HEK293 (cell line): Measurements from ENCODE around the gene TBC1D5.

Experiments
- GLI2 ChIP-seq: fragments of 450-650 bp; formaldehyde crosslinking; IDR thresholded peaks from 2 replicates; pipeline ENCODE4; 2017; ENCODE audit warnings: missing biosample characterization, missing genetic modification characterization, low read depth, borderline replicate concordance
- MYNN ChIP-seq: fragments of 450-650 bp; formaldehyde crosslinking; IDR thresholded peaks from 2 replicates; pipeline ENCODE4 v1.5.1; 2016; ENCODE audit warnings: missing biosample characterization, missing genetic modification characterization, borderline replicate concordance
- PRDM4 ChIP-seq: fragments of 450-650 bp; formaldehyde crosslinking; IDR thresholded peaks from 2 replicates; pipeline ENCODE4 v1.5.1; 2017; ENCODE audit warnings: missing biosample characterization, missing genetic modification characterization
- REST ChIP-seq: fragments of 450-650 bp; formaldehyde crosslinking; IDR thresholded peaks from 2 replicates; pipeline ENCODE4 v1.5.1; 2016; ENCODE audit warnings: missing biosample characterization, missing genetic modification characterization
- ZBTB7A ChIP-seq: fragments of 450-650 bp; formaldehyde crosslinking; IDR thresholded peaks from 2 replicates; pipeline ENCODE4 v1.5.1; 2016; ENCODE audit warnings: low read depth, missing biosample characterization, missing genetic modification characterization
- TF ChIP-seq, protein P1 (sequence below): fragments of 450-650 bp; formaldehyde crosslinking; IDR thresholded peaks from 2 replicates; pipeline ENCODE4 v1.5.1; 2016; ENCODE audit warnings: missing biosample characterization, missing genetic modification characterization

DNA sequence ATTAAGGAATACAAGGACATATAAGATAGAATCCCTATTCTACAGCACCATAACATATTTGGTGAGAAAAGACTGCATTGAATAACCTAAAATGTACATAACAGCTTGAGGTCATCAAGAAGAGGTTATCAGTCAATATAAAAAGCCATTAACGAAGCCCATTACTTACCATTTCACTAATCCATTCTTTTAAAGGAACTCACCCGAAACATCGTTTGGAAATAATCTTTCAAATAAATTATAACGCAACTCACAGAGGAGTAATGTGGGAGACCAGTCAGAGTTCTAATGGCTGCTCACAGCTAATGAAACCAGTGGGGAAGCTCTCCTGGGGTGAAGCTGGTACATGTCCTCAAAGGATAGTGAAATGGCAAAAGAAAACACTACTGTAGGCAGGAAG, 188.4 kb downstream of the TBC1D5 start:
- TF ChIP-seq REST (no peak), PRDM4 (peak; percentile 86), MYNN (tag by site-specific recombination) (no peak), ZBTB7A (no peak), GLI2 (peak; percentile 88)
- TF ChIP-seq, protein P1, sequence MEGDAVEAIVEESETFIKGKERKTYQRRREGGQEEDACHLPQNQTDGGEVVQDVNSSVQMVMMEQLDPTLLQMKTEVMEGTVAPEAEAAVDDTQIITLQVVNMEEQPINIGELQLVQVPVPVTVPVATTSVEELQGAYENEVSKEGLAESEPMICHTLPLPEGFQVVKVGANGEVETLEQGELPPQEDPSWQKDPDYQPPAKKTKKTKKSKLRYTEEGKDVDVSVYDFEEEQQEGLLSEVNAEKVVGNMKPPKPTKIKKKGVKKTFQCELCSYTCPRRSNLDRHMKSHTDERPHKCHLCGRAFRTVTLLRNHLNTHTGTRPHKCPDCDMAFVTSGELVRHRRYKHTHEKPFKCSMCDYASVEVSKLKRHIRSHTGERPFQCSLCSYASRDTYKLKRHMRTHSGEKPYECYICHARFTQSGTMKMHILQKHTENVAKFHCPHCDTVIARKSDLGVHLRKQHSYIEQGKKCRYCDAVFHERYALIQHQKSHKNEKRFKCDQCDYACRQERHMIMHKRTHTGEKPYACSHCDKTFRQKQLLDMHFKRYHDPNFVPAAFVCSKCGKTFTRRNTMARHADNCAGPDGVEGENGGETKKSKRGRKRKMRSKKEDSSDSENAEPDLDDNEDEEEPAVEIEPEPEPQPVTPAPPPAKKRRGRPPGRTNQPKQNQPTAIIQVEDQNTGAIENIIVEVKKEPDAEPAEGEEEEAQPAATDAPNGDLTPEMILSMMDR (tag by site-specific recombination), result no peak
